CD4-positive, alpha-beta T cell treated with Interferon gamma for 1 hour (primary cell): ENCODE measurements around the gene DSCAML1.

ENCODE experiments used
- DNase-seq: peaks from one replicate; pipeline ENCODE4 v3.0.0-alpha.2; 2020

The DSCAML1 gene

GRCh38 chr11:117478126-117478860 lies 318.7 kb downstream of the DSCAML1 start:
- no peak for DNase-seq

GRCh38 chr11:117477721-117478120 lies 319.3 kb downstream of the DSCAML1 start:
- DNase-seq = no peak

- DNase-seq = no peak
Measured at GRCh38 chr11:117476531-117477142, 320.4 kb downstream of the DSCAML1 start.

- DNase-seq = no peak
Measured at GRCh38 chr11:117475716-117476530, 321.1 kb downstream of the DSCAML1 start.

GRCh38 chr11:117473481-117474091 lies 323.4 kb downstream of the DSCAML1 start:
- DNase-seq = no peak

- DNase-seq = no peak
Measured at GRCh38 chr11:117471776-117472175, 325.2 kb downstream of the DSCAML1 start.

- no peak for DNase-seq
Measured at GRCh38 chr11:117470576-117470975, 326.4 kb downstream of the DSCAML1 start.

- DNase-seq = no peak
Measured at GRCh38 chr11:117468888-117469287, 328.1 kb downstream of the DSCAML1 start.

- DNase-seq = no peak
Measured at GRCh38 chr11:117467770-117468169, 329.2 kb downstream of the DSCAML1 start.

- no peak for DNase-seq
Measured at GRCh38 chr11:117466966-117467365, 330.1 kb downstream of the DSCAML1 start.

- no peak for DNase-seq
Measured at GRCh38 chr11:117465236-117465997, 331.6 kb downstream of the DSCAML1 start.

GRCh38 chr11:117464778-117465177 lies 332.2 kb downstream of the DSCAML1 start:
- no peak for DNase-seq

- DNase-seq = no peak
Measured at GRCh38 chr11:117462864-117463247, 334.2 kb downstream of the DSCAML1 start.

GRCh38 chr11:117462183-117462863 lies 334.7 kb downstream of the DSCAML1 start:
- DNase-seq = no peak

GRCh38 chr11:117461396-117462182 lies 335.4 kb downstream of the DSCAML1 start:
- DNase-seq = no peak

- peak; percentile 2 for DNase-seq
Measured at GRCh38 chr11:117459979-117460300, 337.1 kb downstream of the DSCAML1 start.

- DNase-seq = no peak
Measured at GRCh38 chr11:117459123-117459978, 337.7 kb downstream of the DSCAML1 start.

GRCh38 chr11:117458275-117459122 lies 338.5 kb downstream of the DSCAML1 start:
- no peak for DNase-seq

- DNase-seq = no peak
Measured at GRCh38 chr11:117457835-117458234, 339.2 kb downstream of the DSCAML1 start.
